H1 (cell line): Measurements from ENCODE around the gene GABARAPL1. TPM values are rescaled to one million over a fixed set of nuclear protein-coding genes. Genes with fewer than 3 reads are reported as not detected.

Source experiments
- ATF2 ChIP-seq: IDR thresholded peaks from 2 replicates; pipeline ENCODE4 v1.6.1; 2012; ENCODE audit warnings: low read length, inconsistent platforms
- BCL11A ChIP-seq, 2 experiments: IDR thresholded peaks; one replicate each; pipeline ENCODE4 v1.6.1; 2011; ENCODE audit warnings: low read depth in 2 of 2, low read length in 2 of 2, mild to moderate bottlenecking in 2 of 2
- GABPA ChIP-seq: IDR thresholded peaks from 2 replicates; pipeline ENCODE4 v1.6.1; 2011; ENCODE audit warnings: mild to moderate bottlenecking, low read length, moderate library complexity, borderline replicate concordance; ENCODE audit not compliant: insufficient read depth
- KDM4A ChIP-seq: IDR thresholded peaks from one replicate; pipeline ENCODE4 v1.7.1; 2012; ENCODE audit warnings: low read depth, mild to moderate bottlenecking, moderate library complexity, low read length, inconsistent platforms; ENCODE audit not compliant: severe bottlenecking
- KDM5A ChIP-seq: fragments of 200-600 bp; IDR thresholded peaks from 2 replicates; pipeline ENCODE4 v1.7.1; 2012; ENCODE audit warnings: mild to moderate bottlenecking, low read length, inconsistent platforms, mixed read lengths
- NANOG ChIP-seq: IDR thresholded peaks from 2 replicates; pipeline ENCODE4 v1.6.1; 2011; ENCODE audit warnings: low read length, low read depth, mild to moderate bottlenecking, inconsistent platforms; ENCODE audit not compliant: insufficient read depth, poor library complexity, severe bottlenecking
- PHF8 ChIP-seq: fragments of 200-600 bp; sonication (generic); conservative IDR thresholded peaks from 2 replicates; pipeline ENCODE4 v1.7.1; 2012; ENCODE audit warnings: low read depth, mild to moderate bottlenecking, inconsistent platforms, low read length, moderate library complexity
- SP1 ChIP-seq: IDR thresholded peaks from 2 replicates; pipeline ENCODE4 v1.6.1; 2011; ENCODE audit warnings: low read depth, low read length
- polyA plus RNA-seq, 7 experiments: library from polyadenylated mRNA; depleted of rRNA in 3 of 7; stranded (reverse) in 5 of 7; unstranded in 2 of 7; fragments of >200 nt in 5 of 7; fragments of 200-250 nt in 2 of 7; gene quantifications; 1 replicate in 5 of 7; 2 replicates in 1 of 7; 4 replicates in 1 of 7; pipeline versions ENCODE4 v1.2.1 to v1.2.3, GENCODE V29; 2011 to 2013; ENCODE audit warnings: missing spikeins in 2 of 7, mixed read lengths in 2 of 7
- total RNA-seq: library from RNA; stranded (reverse); fragmentation: NEBNext Ultra II Directional; extraction: Animal tissue kit (Norgen Biotek cat#: 25700); gene quantifications from 2 replicates; pipeline ENCODE4 v1.2.1, GENCODE V29; 2021

Gene GABARAPL1
- total and polyA plus RNA-seq, 2 of the 8 experiments (the other 6 are each of a cell fraction or from before 2014, with no cell fraction given), result 56.1 to 87.9 TPM

GRCh38 chr12:10214136-10214894 is 1.6 kb downstream of the GABARAPL1 start (continued):
- no peak for TF ChIP-seq NANOG
- TF ChIP-seq GABPA, result no peak
- no peak for TF ChIP-seq KDM4A
- no peak for TF ChIP-seq BCL11A (IDR thresholded peaks at IDR 0.05; ENCODE audit: low read depth in 2 of 2, low read length in 2 of 2)
- no peak for TF ChIP-seq PHF8
- no peak for TF ChIP-seq ATF2
- TF ChIP-seq KDM5A, result no peak
- no peak for TF ChIP-seq SP1
